ENCODE measurements around the gene SHC3.

The SHC3 gene

GRCh38 chr9:89178830-89179539 is 367 bp upstream of the SHC3 start:
- H3K4me3 ChIP-seq (ENCODE audit: low read depth, low read length): peak overlapping the region; percentile 78
- TF ChIP-seq MYC (IDR thresholded peaks at IDR 0.05; ENCODE audit: low read depth, low read length): no peak
- TF ChIP-seq CTCF (IDR thresholded peaks at IDR 0.05; ENCODE audit: low read depth, low read length): no peak
- TF ChIP-seq, protein P1, sequence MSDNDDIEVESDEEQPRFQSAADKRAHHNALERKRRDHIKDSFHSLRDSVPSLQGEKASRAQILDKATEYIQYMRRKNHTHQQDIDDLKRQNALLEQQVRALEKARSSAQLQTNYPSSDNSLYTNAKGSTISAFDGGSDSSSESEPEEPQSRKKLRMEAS (IDR thresholded peaks at IDR 0.05; ENCODE audit: low read depth, low read length): no peak
- TF ChIP-seq POLR2A (IDR thresholded peaks at IDR 0.05; ENCODE audit: extremely low read depth, insufficient read length): no peak
- peak; percentile 36 for DNase-seq (ENCODE audit: low read depth)

- H3K4me3 ChIP-seq (ENCODE audit: low read depth, low read length): peak overlapping the region; percentile 47
- TF ChIP-seq, protein P1 (IDR thresholded peaks at IDR 0.05; ENCODE audit: low read depth, low read length): no peak; the same call in 1 of the 2 replicates
- TF ChIP-seq POLR2A (IDR thresholded peaks at IDR 0.05; ENCODE audit: extremely low read depth, insufficient read length): no peak
- no peak for TF ChIP-seq CTCF (IDR thresholded peaks at IDR 0.05; ENCODE audit: low read depth, low read length)
- 0 out of 2 replicates have a peak, but pooled peaks have one; percentile 13 for TF ChIP-seq MYC (IDR thresholded peaks at IDR 0.05; ENCODE audit: low read depth, low read length)
- peak; percentile 46 for DNase-seq (ENCODE audit: low read depth)
These were observed 1.3 kb downstream of the SHC3 start for GRCh38 chr9:89177012-89177943.

GRCh38 chr9:89175828-89176261 is 2.8 kb downstream of the SHC3 start:
- TF ChIP-seq MYC (IDR thresholded peaks at IDR 0.05; ENCODE audit: low read depth, low read length) (peak; percentile 44), CTCF (IDR thresholded peaks at IDR 0.05; ENCODE audit: low read depth, low read length) (no peak), POLR2A (IDR thresholded peaks at IDR 0.05; ENCODE audit: extremely low read depth, insufficient read length) (no peak)
- TF ChIP-seq, protein P1 (IDR thresholded peaks at IDR 0.05; ENCODE audit: low read depth, low read length): peak; percentile 86
- DNase-seq (ENCODE audit: low read depth): peak; percentile 29
- H3K4me3 ChIP-seq (ENCODE audit: low read depth, low read length): peak overlapping the region; percentile 47

GRCh38 chr9:89174291-89174690 is 4.3 kb downstream of the SHC3 start:
- no peak for DNase-seq (ENCODE audit: low read depth)
- TF ChIP-seq, protein P1 (IDR thresholded peaks at IDR 0.05; ENCODE audit: low read depth, low read length): no peak
- TF ChIP-seq POLR2A (IDR thresholded peaks at IDR 0.05; ENCODE audit: extremely low read depth, insufficient read length) (no peak), CTCF (IDR thresholded peaks at IDR 0.05; ENCODE audit: low read depth, low read length) (no peak)
- H3K4me3 ChIP-seq (ENCODE audit: low read depth, low read length): peak overlapping the region; percentile 33

- H3K4me3 ChIP-seq (ENCODE audit: low read depth, low read length): no peak overlapping the region
- DNase-seq (ENCODE audit: low read depth): no peak
- no peak for TF ChIP-seq CTCF (IDR thresholded peaks at IDR 0.05; ENCODE audit: low read depth, low read length)
- TF ChIP-seq MYC (IDR thresholded peaks at IDR 0.05; ENCODE audit: low read depth, low read length): no peak
- TF ChIP-seq, protein P1 (IDR thresholded peaks at IDR 0.05; ENCODE audit: low read depth, low read length): no peak
- TF ChIP-seq POLR2A (IDR thresholded peaks at IDR 0.05; ENCODE audit: extremely low read depth, insufficient read length): no peak
These were observed 5.5 kb downstream of the SHC3 start for GRCh38 chr9:89173072-89173471.

All from NB4 (cell line).